Osteocyte (in vitro differentiated cells): ENCODE results near the gene MGST2. TPM values are rescaled to one million over a fixed set of nuclear protein-coding genes. Genes with fewer than 3 reads are reported as not detected.

Source experiments
- DNase-seq: peaks from one replicate; pipeline ENCODE4 v3.0.0; 2021; ENCODE audit warnings: mixed read lengths; ENCODE audit not compliant: unreplicated experiment; ENCODE audit errors: extremely low spot score
- H3K27ac Mint-ChIP-seq: one replicate; pipeline ENCODE4 v1.8.0; 2021; ENCODE audit warnings: mild to moderate bottlenecking, mixed read lengths; ENCODE audit not compliant: unreplicated experiment
- H3K27me3 Mint-ChIP-seq: one replicate; pipeline ENCODE4 v1.8.0; 2021; ENCODE audit warnings: mixed read lengths; ENCODE audit not compliant: unreplicated experiment
- H3K36me3 Mint-ChIP-seq: one replicate; pipeline ENCODE4 v1.8.0; 2021; ENCODE audit warnings: mixed read lengths; ENCODE audit not compliant: unreplicated experiment
- H3K4me1 Mint-ChIP-seq: one replicate; pipeline ENCODE4 v1.8.0; 2021; ENCODE audit warnings: mixed read lengths; ENCODE audit not compliant: unreplicated experiment
- H3K4me3 Mint-ChIP-seq: one replicate; pipeline ENCODE4 v1.8.0; 2021; ENCODE audit warnings: mild to moderate bottlenecking, moderate library complexity, mixed read lengths; ENCODE audit not compliant: unreplicated experiment
- H3K9me3 Mint-ChIP-seq: one replicate; pipeline ENCODE4 v1.8.0; 2021; ENCODE audit warnings: mixed read lengths; ENCODE audit not compliant: unreplicated experiment
- CTCF ChIP-seq: fragments of 200-600 bp; sonication (generic); IDR thresholded peaks from 2 replicates; pipeline ENCODE4 v1.5.0; 2021; ENCODE audit warnings: antibody characterized with exemption, mild to moderate bottlenecking, moderate library complexity
- total RNA-seq: library from RNA; stranded (reverse); gene quantifications from 2 replicates; pipeline ENCODE4 v1.2.1, GENCODE V29; 2021

The MGST2 gene
- total RNA-seq, 1 donor from 2014 or later, result 29.9 TPM

GRCh38 chr4:139670775-139671174 is 5.2 kb downstream of the MGST2 start:
- Mint-ChIP-seq H3K27me3 (no peaks in the 10 kb centered on the region), H3K4me3 (no peak overlapping the region), H3K9me3 (no peaks in the 10 kb centered on the region), H3K27ac (no peak overlapping the region), H3K4me1 (peaks cover 25% of the 10 kb centered on the region), H3K36me3 (peaks cover 4% of the 10 kb centered on the region)
- no peak for TF ChIP-seq CTCF
- no peak for DNase-seq

GRCh38 chr4:139672215-139672614 is 6.6 kb downstream of the MGST2 start:
- Mint-ChIP-seq H3K27me3 (no peaks in the 10 kb centered on the region), H3K9me3 (no peaks in the 10 kb centered on the region), H3K4me3 (no peak overlapping the region), H3K4me1 (peaks cover 11% of the 10 kb centered on the region), H3K36me3 (peaks cover 4% of the 10 kb centered on the region), H3K27ac (no peak overlapping the region)
- no peak for DNase-seq
- TF ChIP-seq CTCF, result no peak

GRCh38 chr4:139672732-139673131 is 7.1 kb downstream of the MGST2 start:
- no peaks in the 10 kb centered on the region for H3K9me3 Mint-ChIP-seq
- DNase-seq, result no peak
- peaks cover 6% of the 10 kb centered on the region for H3K4me1 Mint-ChIP-seq
- H3K36me3 Mint-ChIP-seq, result peaks cover 4% of the 10 kb centered on the region
- H3K27ac Mint-ChIP-seq, result no peak overlapping the region
- H3K4me3 Mint-ChIP-seq, result no peak overlapping the region
- TF ChIP-seq CTCF, result no peak
- no peaks in the 10 kb centered on the region for H3K27me3 Mint-ChIP-seq

- Mint-ChIP-seq H3K9me3 (peaks cover 5% of the 10 kb centered on the region), H3K36me3 (peaks cover 24% of the 10 kb centered on the region), H3K4me3 (no peak overlapping the region), H3K4me1 (no peaks in the 10 kb centered on the region), H3K27me3 (no peaks in the 10 kb centered on the region), H3K27ac (no peak overlapping the region)
- no peak for DNase-seq
- no peak for TF ChIP-seq CTCF
These were observed 9.4 kb downstream of the MGST2 start for GRCh38 chr4:139674875-139675550.

GRCh38 chr4:139675651-139676050 is 10.0 kb downstream of the MGST2 start:
- H3K27ac Mint-ChIP-seq, result no peak overlapping the region
- no peaks in the 10 kb centered on the region for H3K27me3 Mint-ChIP-seq
- H3K36me3 Mint-ChIP-seq, result peaks cover 29% of the 10 kb centered on the region

More at GRCh38 chr4:139675651-139676050, 10.0 kb downstream of the MGST2 start:
- Mint-ChIP-seq H3K9me3 (peaks cover 5% of the 10 kb centered on the region), H3K4me1 (no peaks in the 10 kb centered on the region), H3K4me3 (no peak overlapping the region)
- DNase-seq, result no peak
- TF ChIP-seq CTCF, result no peak
